Uterus (tissue), 4 donors: Measurements from ENCODE around the gene MAEA. TPM values are rescaled to one million over a fixed set of nuclear protein-coding genes. Genes with fewer than 3 reads are reported as not detected.

Source experiments
- DNase-seq, 2 donors: peaks; one replicate each; pipeline ENCODE4 v3.0.0-alpha.2; 2019 to 2020
- H3K27ac ChIP-seq, 2 donors: fragments of 200-600 bp; sonication (generic); 1 replicate in 1 of 2; 2 replicates in 1 of 2; pipeline ENCODE4 v1.5.1; 2016 to 2018
- H3K27me3 ChIP-seq, 2 donors: fragments of 200-600 bp; sonication (generic); one replicate each; pipeline ENCODE4 v1.5.1; 2018 to 2019; ENCODE audit warnings: control low read depth in 1 of 2
- H3K36me3 ChIP-seq, 2 donors: fragments of 200-600 bp; sonication (generic); one replicate each; pipeline ENCODE4 v1.5.1; 2019; ENCODE audit warnings: control low read depth in 1 of 2
- H3K4me1 ChIP-seq, 2 donors: fragments of 200-600 bp; sonication (generic); one replicate each; pipeline ENCODE4 v1.5.1; 2018 to 2019; ENCODE audit warnings: control low read depth in 1 of 2
- H3K4me3 ChIP-seq, 2 donors: fragments of 200-600 bp; sonication (generic); 1 replicate in 1 of 2; 2 replicates in 1 of 2; pipeline ENCODE4 v1.5.1; 2018 to 2019; ENCODE audit warnings: mild to moderate bottlenecking in 1 of 2
- H3K9me3 ChIP-seq, 2 donors: fragments of 200-600 bp; sonication (generic); one replicate each; pipeline ENCODE4 v1.5.1; 2019; ENCODE audit warnings: control low read depth in 1 of 2
- CTCF ChIP-seq, 4 experiments: fragments of 200-600 bp in 2 of 4; fragments of 450-650 bp in 2 of 4; sonication (generic) in 2 of 4; IDR thresholded peaks; one replicate each; pipeline ENCODE4 v1.5.1; 2016 to 2019; ENCODE audit warnings: antibody characterized with exemption in 4 of 4, mild to moderate bottlenecking in 2 of 4, moderate library complexity in 1 of 4
- POLR2A ChIP-seq, 2 donors: fragments of 450-650 bp; IDR thresholded peaks; one replicate each; pipeline ENCODE4 v1.6.1; 2016; ENCODE audit warnings: antibody characterized with exemption in 2 of 2, mild to moderate bottlenecking in 1 of 2, moderate library complexity in 1 of 2
- intact Hi-C: fragments of 100-400 bp; cut with DNase I; formaldehyde crosslinking; loops from one replicate; pipeline ENCODE4 v1.15.1; 2023; ENCODE audit warnings: low total_unique reads
- total RNA-seq, 4 donors: library from RNA; depleted of rRNA in 3 of 4; stranded (reverse); fragments of >200 nt in 3 of 4; gene quantifications; one replicate each; pipeline versions ENCODE4 v1.1.0 to v1.2.4, GENCODE V29; 2014 to 2023
- donor health status: DM: yes; HTN: yes; CAD: no.

Gene MAEA
- total RNA-seq, 4 donors from 2014 or later = 32.3 to 70.7 (median 67.8) TPM

- no peak for DNase-seq
- Histone ChIP-seq H3K36me3 (no peaks in the 10 kb centered on the region), H3K27me3 (no peaks in the 10 kb centered on the region), H3K27ac (no peak overlapping the region), H3K4me1 (peaks cover 0 to 7% of the 10 kb centered on the region in 2 donors), H3K4me3 (no peak overlapping the region), H3K9me3 (no peaks in the 10 kb centered on the region)
- intact Hi-C loops = no loop called here
- no peak for TF ChIP-seq POLR2A (IDR thresholded peaks at IDR 0.05)
- TF ChIP-seq CTCF (IDR thresholded peaks at IDR 0.05) = no peak
Measured at GRCh38 chr4:1293991-1294390, 4.3 kb downstream of the MAEA start.

GRCh38 chr4:1294424-1294823 lies 4.7 kb downstream of the MAEA start:
- no peaks in the 10 kb centered on the region for H3K9me3 ChIP-seq
- no peaks in the 10 kb centered on the region for H3K27me3 ChIP-seq
- no peak overlapping the region for H3K27ac ChIP-seq
- H3K36me3 ChIP-seq = no peaks in the 10 kb centered on the region
- intact Hi-C loops = no loop called here
- H3K4me3 ChIP-seq = no peak overlapping the region
- no peak for DNase-seq
- H3K4me1 ChIP-seq = peaks cover 0 to 7% of the 10 kb centered on the region in 2 donors
- TF ChIP-seq CTCF (IDR thresholded peaks at IDR 0.05) (no peak), POLR2A (IDR thresholded peaks at IDR 0.05) (no peak)

- Histone ChIP-seq H3K4me3 (no peak overlapping the region), H3K4me1 (peaks cover 0 to 7% of the 10 kb centered on the region in 2 donors), H3K9me3 (no peaks in the 10 kb centered on the region), H3K27me3 (no peaks in the 10 kb centered on the region), H3K27ac (no peak overlapping the region), H3K36me3 (no peaks in the 10 kb centered on the region)
- intact Hi-C loops = no loop called here
- TF ChIP-seq POLR2A (IDR thresholded peaks at IDR 0.05) (no peak), CTCF (IDR thresholded peaks at IDR 0.05) (no peak)
- no peak for DNase-seq
Measured at GRCh38 chr4:1294891-1295290, 5.2 kb downstream of the MAEA start.

GRCh38 chr4:1295405-1296055 lies 5.8 kb downstream of the MAEA start:
- Histone ChIP-seq H3K4me1 (peaks cover 0 to 7% of the 10 kb centered on the region in 2 donors), H3K9me3 (no peaks in the 10 kb centered on the region), H3K36me3 (no peaks in the 10 kb centered on the region), H3K27me3 (no peaks in the 10 kb centered on the region), H3K4me3 (no peak overlapping the region), H3K27ac (no peak overlapping the region)
- intact Hi-C loops = no loop called here
- TF ChIP-seq POLR2A (IDR thresholded peaks at IDR 0.05) = no peak
- TF ChIP-seq CTCF (IDR thresholded peaks at IDR 0.05) = no peak
- no peak for DNase-seq

GRCh38 chr4:1296324-1297022 lies 6.8 kb downstream of the MAEA start:
- DNase-seq = no peak
- intact Hi-C loops = no loop called here

More at GRCh38 chr4:1296324-1297022, 6.8 kb downstream of the MAEA start:
- no peak overlapping the region for H3K4me3 ChIP-seq
- H3K36me3 ChIP-seq = no peaks in the 10 kb centered on the region
- no peak overlapping the region for H3K27ac ChIP-seq
- TF ChIP-seq POLR2A (IDR thresholded peaks at IDR 0.05) = no peak
- no peak for TF ChIP-seq CTCF (IDR thresholded peaks at IDR 0.05)
- H3K4me1 ChIP-seq = peaks cover 0 to 7% of the 10 kb centered on the region in 2 donors
- no peaks in the 10 kb centered on the region for H3K27me3 ChIP-seq
- no peaks in the 10 kb centered on the region for H3K9me3 ChIP-seq
